NK-92 (cell line): ENCODE measurements around the gene SGCD.
"Not testable (repeated sequence)": the region's sequence is repeated elsewhere in the genome, so short reads cannot be mapped to it uniquely, and the experiment has no call there.

ENCODE experiments used
- DNase-seq: peaks from one replicate; lab custom pipeline; 2025; ENCODE audit not compliant: unreplicated experiment; lab: John Stamatoyannopoulos, UW

Gene SGCD

DNA sequence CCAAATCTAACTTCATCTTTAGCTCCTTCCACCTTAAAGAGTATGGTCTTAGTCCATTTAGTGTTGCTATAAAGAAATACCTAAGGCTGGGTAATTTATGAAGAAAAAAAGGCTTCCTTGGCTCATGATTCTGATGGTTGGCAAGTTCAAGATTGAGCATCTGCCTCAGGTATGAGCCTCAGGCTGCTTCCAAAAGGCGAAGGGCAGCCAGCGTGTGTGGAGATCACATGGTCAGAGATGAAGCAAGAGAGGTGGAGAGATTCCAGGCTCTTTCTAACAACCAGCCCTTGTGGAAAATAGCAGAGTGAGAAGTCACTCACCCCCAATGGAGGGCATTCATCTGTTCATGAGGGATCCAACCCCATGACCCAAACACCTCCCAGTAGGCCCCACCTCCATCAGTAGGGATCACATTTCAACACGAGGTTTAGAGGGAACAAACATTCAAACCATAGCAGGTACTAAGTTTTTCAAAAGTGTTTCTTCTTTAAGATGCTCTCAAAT lies 225.9 kb downstream of the SGCD start:
- DNase-seq, result no peak

DNA sequence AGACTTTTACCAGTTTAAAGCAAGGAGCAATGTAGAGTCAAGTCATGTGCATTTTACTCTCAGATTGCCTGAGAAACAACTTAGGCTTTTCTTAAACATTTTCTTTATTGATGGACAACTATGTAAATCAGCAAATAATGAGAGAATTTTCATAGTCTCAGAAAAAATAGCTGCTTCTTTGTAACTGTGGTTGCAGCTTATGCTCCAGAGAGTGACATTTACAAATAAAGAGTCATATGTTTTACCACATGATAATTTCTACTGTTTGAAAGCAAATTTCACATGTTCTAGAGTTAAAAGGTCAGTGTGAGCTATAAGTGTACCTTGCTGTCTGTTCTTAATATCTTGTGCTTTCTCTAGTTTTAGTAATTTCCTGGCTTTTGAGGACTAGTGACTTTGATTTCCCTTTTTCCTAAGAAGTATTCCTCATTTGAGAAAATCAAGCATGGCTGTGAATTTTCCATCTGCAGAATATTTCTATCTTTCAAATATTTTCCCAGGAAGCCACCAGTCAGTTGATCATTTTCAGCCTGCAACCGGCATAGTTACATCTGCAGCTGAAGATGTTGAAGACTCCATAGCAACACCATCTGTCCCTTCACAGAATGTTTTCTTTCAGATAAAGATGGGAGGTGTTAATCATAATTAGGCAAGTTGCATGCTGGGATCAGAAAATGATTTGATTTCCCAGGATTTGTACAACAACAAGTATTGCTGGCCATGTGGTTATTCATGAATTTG lies 229.9 kb downstream of the SGCD start:
- DNase-seq, result no peak

DNA sequence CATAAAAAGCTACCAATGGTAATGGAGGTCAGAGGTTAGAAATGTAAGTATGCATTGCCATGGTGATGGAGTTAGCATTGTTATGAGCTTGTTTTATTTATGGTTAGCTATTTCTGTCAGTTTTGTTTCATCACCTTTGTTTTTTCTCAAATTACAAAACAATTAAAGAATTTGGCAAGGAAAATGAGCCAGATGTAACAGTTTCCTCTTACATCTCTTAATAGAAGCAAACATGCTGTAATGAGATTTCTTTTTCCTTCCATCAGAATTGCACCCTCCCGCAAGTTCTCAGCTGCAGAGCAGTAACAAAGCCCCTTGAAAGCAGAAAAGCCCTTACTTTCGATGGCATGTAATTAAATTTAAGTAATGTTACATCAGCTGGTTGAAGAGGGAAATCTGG lies 233.0 kb downstream of the SGCD start:
- no peak for DNase-seq

DNA sequence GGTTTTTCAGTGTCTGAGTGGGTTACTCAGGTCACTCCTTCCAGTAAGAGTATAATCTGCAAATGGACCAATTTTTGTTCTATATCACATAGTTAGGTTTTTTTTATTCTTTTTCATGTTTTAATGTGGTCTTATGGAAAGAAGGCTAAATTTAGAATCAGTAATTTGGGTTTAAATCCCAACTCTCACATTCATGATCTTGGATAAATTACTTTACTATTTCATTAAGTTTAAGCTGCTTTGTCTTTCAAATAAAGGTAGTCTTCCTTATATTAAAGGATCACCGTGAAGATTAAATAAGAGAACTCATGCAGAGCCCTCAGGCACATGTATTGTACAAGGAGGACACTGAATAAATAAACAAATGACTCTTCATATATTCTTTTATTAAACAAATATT lies 234.7 kb downstream of the SGCD start:
- no peak for DNase-seq

DNA sequence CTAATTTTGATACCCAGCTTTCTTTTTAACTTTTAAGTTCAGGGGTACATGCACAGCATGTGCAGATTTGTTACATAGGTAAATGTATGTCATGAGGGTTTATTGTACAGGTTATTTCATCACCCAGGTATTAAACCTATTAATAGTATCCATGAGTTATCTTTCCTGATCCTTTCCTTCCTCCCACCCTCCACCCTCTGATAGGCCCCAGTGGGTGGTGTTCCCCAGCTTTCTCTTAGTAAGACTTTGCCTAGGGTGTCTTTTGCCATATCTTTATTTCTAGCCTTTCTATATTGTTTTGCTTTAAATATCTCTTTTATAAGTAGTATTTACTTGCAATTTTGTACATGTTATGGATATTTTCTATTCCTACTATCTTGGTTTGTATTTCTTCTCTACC lies 243.7 kb downstream of the SGCD start:
- DNase-seq, result no peak

DNA sequence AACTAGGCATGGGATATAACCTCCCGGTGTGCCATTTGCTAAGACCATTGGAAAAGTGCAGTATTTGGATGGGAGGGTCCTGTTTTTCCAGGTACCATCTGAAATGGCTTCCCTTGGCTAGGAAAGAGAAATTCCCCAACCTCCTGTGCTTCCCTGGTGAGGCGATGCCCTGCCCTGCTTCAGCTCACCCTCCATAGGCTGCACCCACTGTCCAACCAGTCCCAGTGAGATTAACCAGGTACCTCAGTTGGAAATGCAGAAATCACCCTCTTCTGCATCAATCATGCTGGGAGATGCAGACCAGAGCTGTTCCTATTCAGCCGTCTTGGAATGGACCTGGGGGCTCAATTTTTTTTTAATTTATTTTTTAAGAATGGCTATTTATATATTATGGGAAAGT lies 254.8 kb downstream of the SGCD start:
- no peak for DNase-seq

DNA sequence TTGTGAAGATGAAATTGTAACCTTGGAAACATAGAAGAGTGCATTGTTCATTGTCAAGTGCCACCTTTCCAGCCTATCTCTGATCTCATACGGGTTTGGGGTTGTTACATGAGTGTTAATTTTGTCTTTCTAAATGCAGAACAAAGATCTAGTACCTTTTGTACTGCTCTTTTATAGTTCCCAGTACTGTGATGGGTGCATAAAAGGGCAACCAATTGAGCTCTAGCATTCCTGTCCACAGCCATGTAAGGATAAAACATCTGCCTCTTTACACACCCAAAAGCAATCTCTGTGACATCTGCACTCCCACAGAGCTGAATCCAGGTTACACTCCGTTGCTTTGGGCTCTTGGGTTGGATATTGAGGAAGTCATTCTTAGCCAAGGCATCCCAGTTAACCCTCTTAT lies 255.2 kb downstream of the SGCD start:
- no peak for DNase-seq

DNA sequence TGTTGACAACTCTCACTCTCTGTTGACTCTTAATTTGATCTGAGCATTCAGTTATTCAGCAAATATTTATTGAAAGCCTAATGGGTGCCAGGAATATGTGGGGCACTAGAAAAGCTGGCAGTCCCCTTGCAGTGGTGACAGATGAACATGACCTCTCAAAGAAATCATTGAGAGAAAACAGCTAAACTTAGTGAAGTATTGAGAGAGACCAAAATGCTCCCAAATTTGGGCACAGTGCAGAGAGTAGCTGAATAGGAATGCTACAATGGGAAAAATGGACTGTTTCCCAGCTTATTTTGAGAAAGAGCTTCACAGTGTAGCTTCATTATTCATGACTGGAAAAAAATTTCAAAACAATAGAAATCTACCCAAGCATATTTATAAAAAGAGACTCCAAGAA lies 257.9 kb downstream of the SGCD start:
- no peak for DNase-seq

DNA sequence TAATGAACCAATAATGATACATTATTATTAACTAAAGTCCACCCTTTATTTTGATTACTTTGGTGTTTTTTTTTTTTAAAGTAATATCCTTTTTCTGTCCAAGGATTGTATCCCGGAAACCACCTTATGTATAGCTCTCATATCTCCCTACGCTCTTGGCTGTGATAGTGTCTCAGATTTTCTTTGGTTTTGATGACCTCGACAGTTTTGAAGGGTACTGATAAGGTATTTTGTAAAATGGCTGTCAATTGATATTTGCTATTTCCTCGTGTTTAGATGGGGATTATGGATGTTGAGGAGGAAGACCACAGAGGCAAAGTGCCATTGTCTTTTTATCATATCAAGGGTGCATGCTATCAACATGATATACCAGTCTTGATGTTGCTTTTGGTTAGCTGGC lies 259.0 kb downstream of the SGCD start:
- no peak for DNase-seq

DNA sequence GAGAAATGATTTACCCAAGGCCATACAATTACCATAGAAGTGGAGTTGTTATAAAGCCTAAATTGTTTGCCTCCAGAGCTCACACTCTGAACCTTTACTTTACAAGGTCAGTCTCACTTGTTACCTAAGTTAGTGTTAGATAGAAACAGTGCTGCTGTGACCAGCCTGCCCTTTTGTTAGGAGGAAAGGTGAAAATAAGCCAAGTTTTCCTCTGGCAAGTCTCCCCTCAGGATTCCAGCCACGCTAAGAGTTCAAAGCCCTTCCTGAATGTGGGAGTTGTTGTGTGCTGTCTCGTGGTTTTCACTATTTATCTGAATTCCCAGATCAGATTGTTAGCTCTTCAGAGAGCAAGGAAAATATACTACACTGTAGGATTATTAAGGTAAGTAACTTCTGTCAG lies 260.0 kb downstream of the SGCD start:
- no peak for DNase-seq

DNA sequence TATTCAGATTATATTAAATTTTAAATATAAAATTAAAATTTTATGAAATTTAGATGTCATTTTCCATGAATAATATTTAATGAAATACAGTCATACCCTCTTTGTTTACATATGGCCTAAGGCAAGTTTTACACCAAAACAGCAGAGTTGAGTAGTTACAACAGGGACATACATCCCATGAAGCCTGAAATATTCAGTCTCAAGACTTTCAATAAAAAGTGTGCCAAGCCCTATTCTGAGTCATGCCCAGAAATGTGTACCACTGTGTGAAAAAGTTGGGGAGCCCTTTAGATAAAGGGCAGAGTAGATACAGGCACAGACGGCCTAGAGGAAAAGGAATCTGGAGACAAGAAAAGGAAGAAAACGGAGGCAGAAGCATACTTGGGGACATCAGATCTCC lies 261.3 kb downstream of the SGCD start:
- no peak for DNase-seq

DNA sequence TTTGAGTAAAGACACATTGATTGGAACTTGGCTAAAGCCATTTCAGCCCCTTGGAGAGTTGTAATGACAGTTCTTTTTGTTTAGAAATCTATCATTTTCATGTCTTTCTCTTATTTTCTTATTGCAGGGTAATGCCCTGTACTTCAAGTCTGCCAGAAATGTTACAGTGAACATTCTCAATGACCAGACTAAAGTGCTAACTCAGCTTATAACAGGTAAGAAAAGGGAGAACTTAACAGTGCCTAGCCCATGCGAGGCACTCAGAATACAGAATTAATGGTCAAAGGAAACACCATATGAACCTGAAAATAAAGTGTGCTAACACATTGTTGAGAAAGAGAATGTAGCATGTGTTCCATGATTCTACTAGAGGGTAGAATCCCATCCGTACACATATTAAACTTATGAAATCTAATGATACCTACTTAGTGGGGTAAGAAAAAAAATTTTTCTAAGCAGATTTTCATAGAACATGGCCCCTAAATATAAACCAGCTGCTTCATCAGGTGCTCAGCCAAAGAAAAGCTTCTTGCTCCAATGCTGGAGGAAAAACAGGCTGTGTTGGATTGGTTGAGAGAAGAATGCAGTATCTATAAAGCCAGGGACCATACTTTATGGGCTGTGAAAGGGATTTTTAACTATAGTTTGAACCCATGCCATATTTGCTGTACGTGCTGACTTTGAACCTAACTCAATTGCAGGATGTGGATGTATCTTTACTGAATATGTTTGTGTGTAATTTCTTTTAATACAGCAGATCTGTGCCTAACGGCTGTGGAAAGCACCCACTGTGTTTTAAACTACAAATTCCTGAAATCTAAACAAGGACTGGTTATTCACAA lies 262.4 kb downstream of the SGCD start:
- DNase-seq, result no peak

DNA sequence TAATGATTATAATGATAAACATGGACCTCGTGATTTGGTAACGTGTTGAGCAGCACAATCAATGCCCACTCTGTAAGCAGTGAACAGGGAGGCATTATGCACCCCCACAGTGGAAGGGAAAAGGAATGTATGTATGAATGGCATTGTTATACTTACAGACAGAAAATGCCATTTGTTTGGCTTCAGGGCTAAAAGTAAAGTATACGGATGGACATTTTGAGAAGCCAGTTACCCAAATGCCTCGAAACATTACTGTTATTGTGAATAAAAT lies 262.9 kb downstream of the SGCD start:
- DNase-seq, result no peak

DNA sequence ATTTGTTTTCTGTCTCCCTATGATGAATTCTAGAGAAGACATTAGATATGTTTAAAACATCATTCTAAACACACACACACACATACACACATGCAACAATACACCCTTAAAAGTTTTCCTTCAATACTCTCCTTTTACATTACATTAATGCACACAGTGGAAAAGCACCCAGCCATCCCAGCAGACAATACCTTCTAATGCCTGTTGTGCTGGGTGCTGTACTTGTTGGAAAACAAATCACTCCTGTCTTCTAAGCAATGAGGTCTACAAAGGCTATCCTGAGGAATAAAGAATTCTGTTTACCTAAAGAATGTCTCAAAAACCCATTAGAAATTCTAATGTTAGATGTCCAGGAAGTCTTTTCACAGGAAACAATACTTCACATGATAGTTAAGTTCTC lies 264.0 kb downstream of the SGCD start:
- DNase-seq, result no peak

DNA sequence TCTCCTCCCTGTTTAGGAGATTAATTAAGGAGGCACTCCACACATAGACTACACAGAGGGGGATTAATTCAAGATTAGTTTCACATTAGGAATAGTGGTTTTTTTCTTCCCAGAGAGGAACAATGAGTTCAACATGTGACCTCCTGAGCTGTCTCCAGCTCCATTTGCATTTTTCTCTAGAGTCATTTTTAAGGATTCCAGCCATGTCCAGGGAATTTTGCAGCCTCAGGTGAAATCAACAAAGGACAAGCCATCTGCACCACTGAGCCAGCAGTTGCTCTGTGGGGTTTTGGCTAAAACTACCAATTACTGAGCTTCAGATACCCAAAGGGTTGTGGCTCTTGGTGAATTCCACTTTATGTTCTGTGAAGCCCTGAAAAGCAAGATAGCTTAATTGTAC lies 264.7 kb downstream of the SGCD start:
- no peak for DNase-seq

DNA sequence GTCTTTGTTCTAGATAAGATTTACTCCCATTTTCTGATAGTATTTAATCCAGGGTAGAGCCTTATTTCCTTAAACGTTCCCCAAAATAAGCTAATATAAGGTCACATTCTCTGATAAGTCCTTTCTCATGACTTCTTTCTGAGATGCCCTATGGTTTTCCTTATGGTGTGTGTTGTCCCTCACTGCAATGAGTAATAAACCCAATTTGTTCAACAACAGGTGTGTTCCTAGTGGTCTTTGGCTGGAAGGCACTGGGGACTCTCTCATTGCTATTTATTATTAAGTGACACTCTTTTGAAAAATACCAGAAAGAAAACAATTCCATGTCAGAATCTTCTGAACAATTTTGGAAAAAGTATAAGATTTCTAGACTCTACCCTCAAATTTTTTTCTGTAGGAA lies 266.6 kb downstream of the SGCD start:
- no peak for DNase-seq

DNA sequence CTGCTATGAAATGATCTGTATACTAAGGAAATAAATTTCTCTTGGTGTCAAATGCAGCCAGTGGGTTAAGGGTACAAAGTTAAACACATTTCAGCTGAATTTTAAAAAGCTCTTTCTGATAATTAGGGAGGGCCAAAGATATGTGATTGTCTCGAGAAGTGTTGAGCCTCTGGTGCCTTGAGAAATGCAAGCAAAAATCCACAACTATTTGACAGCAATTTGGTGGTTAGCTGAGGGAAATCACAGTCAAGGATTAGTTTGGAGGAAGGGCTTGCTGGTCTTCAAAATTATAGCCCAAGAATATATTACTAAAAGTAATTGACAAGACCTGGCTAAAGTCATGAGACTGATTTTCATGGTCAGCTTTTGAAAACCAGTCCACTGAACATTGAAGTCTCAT lies 267.4 kb downstream of the SGCD start:
- DNase-seq, result no peak

DNA sequence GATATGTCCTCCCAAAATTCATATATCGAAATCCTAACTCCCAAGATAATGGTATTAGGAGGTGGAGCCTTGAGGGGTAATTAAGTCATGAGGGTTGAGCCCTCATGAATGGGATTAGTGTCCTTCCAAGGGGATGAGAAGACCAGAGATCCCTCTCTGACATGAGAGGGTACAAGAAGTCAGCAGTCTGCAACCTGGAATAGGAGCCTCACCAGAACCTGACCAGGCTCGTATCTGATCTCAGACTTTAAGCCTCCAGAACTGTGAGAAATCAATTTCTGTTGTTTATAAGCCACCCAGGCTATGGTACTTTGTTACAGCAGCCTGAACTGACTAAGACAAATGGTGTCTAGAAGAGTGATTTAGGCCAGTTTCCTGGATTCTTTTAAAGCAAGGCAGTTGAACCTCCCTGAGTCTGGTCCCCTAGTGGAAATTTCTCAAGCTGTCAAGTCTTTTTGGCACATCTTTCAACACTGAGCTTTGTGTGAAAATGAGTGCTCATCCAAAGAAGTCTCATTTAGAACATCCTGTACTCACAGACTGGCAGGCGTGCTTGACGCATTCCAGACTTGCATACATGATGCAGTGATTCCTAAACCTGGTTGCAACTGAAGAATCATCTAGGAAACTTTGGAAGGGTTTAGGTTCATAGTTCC lies 268.3 kb downstream of the SGCD start:
- DNase-seq, result no peak

DNA sequence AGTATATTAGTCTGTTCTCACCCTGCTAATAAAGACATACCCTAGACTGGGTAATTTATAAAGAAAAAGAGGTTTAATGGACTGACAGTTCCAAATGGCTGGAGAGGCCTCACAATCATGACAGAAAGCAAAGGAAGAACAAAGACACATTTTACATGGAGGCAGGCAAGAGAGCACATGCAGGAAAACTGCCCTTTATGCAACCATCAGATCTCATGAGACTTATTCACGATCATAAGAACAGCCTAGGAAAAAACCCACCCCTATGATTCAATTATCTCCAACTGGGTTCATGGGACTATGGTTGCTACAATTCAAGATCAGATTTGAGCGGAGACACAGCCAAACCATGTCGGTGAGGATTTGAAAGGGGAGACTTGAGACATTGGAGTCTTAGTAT lies 270.3 kb downstream of the SGCD start:
- no peak for DNase-seq

DNA sequence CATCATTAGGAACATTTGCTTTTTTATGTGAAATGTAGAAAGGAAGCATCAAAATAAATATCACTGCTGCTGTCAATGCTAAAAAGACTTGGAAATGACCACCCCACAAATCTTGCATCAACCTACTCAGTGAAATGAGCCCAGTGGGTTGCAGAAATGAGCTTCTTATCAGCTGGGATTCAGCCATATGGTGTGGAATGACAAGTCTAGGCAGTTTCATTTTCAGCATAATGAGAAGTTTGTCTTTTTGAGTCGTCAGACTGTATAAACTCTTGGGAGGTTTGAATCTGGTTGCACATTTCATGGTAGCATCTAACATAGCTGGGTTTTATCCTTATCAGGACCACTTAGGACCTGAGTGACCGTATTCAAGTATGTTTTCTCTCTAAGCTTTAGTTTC lies 272.0 kb downstream of the SGCD start:
- DNase-seq, result no peak

DNA sequence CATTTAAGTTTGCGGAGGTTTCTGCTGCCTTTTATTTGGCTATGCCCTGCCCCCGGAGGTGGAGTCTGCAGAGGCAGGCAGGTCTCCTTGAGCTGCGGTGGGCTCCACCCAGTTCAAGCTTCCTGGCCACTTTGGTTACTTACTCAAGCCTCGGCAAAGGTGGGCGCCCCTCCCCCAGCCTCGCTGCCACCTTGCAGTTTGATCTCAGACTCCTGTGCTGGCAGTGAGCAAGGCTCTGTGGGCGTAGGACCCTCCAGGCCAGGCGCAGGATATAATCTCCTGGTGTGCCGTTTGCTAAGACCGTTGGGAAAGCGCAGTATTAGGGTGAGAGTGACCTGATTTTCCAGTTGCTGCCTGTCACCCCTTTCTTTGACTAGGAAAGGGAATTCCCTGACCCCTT lies 283.6 kb downstream of the SGCD start:
- not testable (repeated sequence) for DNase-seq

DNA sequence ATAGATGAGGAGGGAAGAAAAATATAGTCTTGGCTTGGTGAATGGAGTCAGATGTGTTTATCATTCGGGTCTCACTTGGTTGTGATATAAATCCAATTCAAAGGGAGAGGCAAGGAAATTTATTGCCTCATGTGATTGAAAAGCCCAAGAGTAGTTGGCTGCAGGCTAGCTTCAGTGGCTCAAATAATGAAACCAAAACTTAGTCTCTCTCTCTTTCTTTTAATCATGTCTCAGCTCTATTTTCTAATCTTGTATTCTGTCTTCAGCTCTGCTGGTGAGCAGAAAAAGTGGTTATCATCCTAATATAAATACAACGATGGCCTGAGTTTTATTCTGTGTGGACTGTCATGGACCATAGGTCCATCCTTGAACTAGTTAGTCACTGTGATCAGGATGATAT lies 288.9 kb downstream of the SGCD start:
- no peak for DNase-seq
